HepG2 (cell line): Measurements from ENCODE around the gene NT5C. TPM values are rescaled to one million over a fixed set of nuclear protein-coding genes. Genes with fewer than 3 reads are reported as not detected.
A peak's percentile ranks its signal among the peaks of the same experiment; 100 is the strongest.

ENCODE experiments used
- CBX2 ChIP-seq, 2 experiments: fragments of 200-600 bp in 1 of 2; sonication (generic); formaldehyde crosslinking in 1 of 2; IDR thresholded peaks; 2 replicates each; pipeline versions ENCODE4 v1.7.0 to v1.8.1; 2018 to 2022; ENCODE audit warnings: low read depth in 2 of 2, low read length in 1 of 2, mild to moderate bottlenecking in 1 of 2, missing genetic modification reagents in 1 of 2
- CHD2 ChIP-seq: IDR thresholded peaks from 2 replicates; pipeline ENCODE4 v1.6.1; 2011; ENCODE audit warnings: low read depth, low read length, improper control_type of control experiment
- ESRRA ChIP-seq: sonication (generic); formaldehyde crosslinking; IDR thresholded peaks from 2 replicates; pipeline ENCODE4 v1.5.1; 2020; ENCODE audit warnings: mild to moderate bottlenecking, low read depth, missing genetic modification reagents
- FOXA3 ChIP-seq: IDR thresholded peaks from 2 replicates; pipeline ENCODE4 v1.6.1; 2016; ENCODE audit warnings: missing genetic modification reagents, missing compliant biosample characterization
- HNRNPH1 ChIP-seq: fragments of 200-400 bp; formaldehyde crosslinking; optimal IDR thresholded peaks from 2 replicates; pipeline ENCODE3; 2017; ENCODE audit warnings: mild to moderate bottlenecking, low read depth, low read length
- JUNB ChIP-seq: sonication (generic); formaldehyde crosslinking; IDR thresholded peaks from 2 replicates; pipeline ENCODE4 v1.8.0; 2022; ENCODE audit warnings: missing genetic modification reagents, mild to moderate bottlenecking, borderline replicate concordance
- KLF16 ChIP-seq, 2 experiments: sonication (generic) in 1 of 2; formaldehyde crosslinking in 1 of 2; IDR thresholded peaks; 2 replicates each; pipeline versions ENCODE4 v1.6.1 to v1.8.0; 2016 to 2023; ENCODE audit warnings: missing genetic modification reagents in 2 of 2, missing compliant biosample characterization in 1 of 2
- MIER2 ChIP-seq: IDR thresholded peaks from 2 replicates; pipeline ENCODE4 v1.6.1; 2016; ENCODE audit warnings: missing biosample characterization, missing genetic modification reagents
- NCOA1 ChIP-seq: sonication (generic); formaldehyde crosslinking; IDR thresholded peaks from 2 replicates; pipeline ENCODE4 v1.9.0; 2021; ENCODE audit warnings: missing genetic modification reagents
- NR2F6 ChIP-seq, 2 experiments: IDR thresholded peaks; 2 replicates each; pipeline ENCODE4 v1.6.1; 2016; ENCODE audit warnings: antibody characterized with exemption in 1 of 2, mild to moderate bottlenecking in 1 of 2
- PRPF4 ChIP-seq: fragments of 200-400 bp; formaldehyde crosslinking; IDR thresholded peaks from 2 replicates; pipeline ENCODE4 v1.6.1; 2016; ENCODE audit warnings: low read length, low read depth; ENCODE audit not compliant: poor library complexity, severe bottlenecking
- SRSF1 ChIP-seq: fragments of 200-400 bp; formaldehyde crosslinking; optimal IDR thresholded peaks from 2 replicates; pipeline ENCODE3; 2017; ENCODE audit warnings: mild to moderate bottlenecking, low read depth, low read length, moderate library complexity
- ZNF136 ChIP-seq: sonication (generic); formaldehyde crosslinking; IDR thresholded peaks from 2 replicates; pipeline ENCODE4 v1.8.1; 2022; ENCODE audit warnings: low read depth, mild to moderate bottlenecking, moderate library complexity, missing genetic modification reagents
- ZNF329 ChIP-seq: sonication (generic); formaldehyde crosslinking; IDR thresholded peaks from 2 replicates; pipeline ENCODE4 v1.9.0; 2021; ENCODE audit warnings: low read depth, mild to moderate bottlenecking, missing genetic modification reagents
- ZNF354B ChIP-seq: sonication (generic); formaldehyde crosslinking; IDR thresholded peaks from 2 replicates; pipeline ENCODE4 v1.8.0; 2022; ENCODE audit warnings: mild to moderate bottlenecking, missing genetic modification reagents
- ZNF577 ChIP-seq: sonication (generic); formaldehyde crosslinking; IDR thresholded peaks from 2 replicates; pipeline ENCODE4 v1.4.0; 2020; ENCODE audit warnings: mild to moderate bottlenecking, low read depth, missing genetic modification reagents, borderline replicate concordance
- ZNF747 ChIP-seq: sonication (generic); formaldehyde crosslinking; IDR thresholded peaks from 2 replicates; pipeline ENCODE4 v1.8.1; 2023; ENCODE audit warnings: missing genetic modification reagents, mild to moderate bottlenecking, borderline replicate concordance
- polyA plus RNA-seq, 8 experiments: library from polyadenylated mRNA; depleted of rRNA in 3 of 8; stranded (reverse) in 7 of 8; unstranded in 1 of 8; fragments of >200 nt; fragmentation: Illumina TruSeq in 4 of 8; extraction: Trizol in 4 of 8; gene quantifications; 2 replicates each; pipeline versions ENCODE4 v1.2.1 to v1.2.3, GENCODE V29; 2011 to 2016; ENCODE audit warnings: low read depth in 4 of 8, missing spikeins in 1 of 8, mixed read lengths in 1 of 8; ENCODE audit not compliant: insufficient read depth in 1 of 8
- total RNA-seq, 5 experiments: library from RNA; depleted of rRNA; stranded (reverse); fragments of >200 nt; fragmentation: Illumina TruSeq; extraction: Trizol; gene quantifications; 2 replicates each; pipeline ENCODE4 v1.2.3, GENCODE V29; 2016; ENCODE audit warnings: low read depth in 1 of 5
- TF ChIP-seq, protein P1 (sequence below): sonication (generic); formaldehyde crosslinking; IDR thresholded peaks from 2 replicates; pipeline ENCODE4 v1.4.0; 2020; ENCODE audit warnings: missing genetic modification reagents, borderline replicate concordance
- TF ChIP-seq, protein P2 (sequence below): sonication (generic); formaldehyde crosslinking; IDR thresholded peaks from 2 replicates; pipeline ENCODE4 v1.8.0; 2022; ENCODE audit warnings: mild to moderate bottlenecking, missing genetic modification reagents; ENCODE audit not compliant: insufficient replicate concordance
- TF ChIP-seq, protein P3 (sequence below): sonication (generic); formaldehyde crosslinking; IDR thresholded peaks from 2 replicates; pipeline ENCODE4 v1.4.0; 2020; ENCODE audit warnings: missing genetic modification reagents

The NT5C gene
- total and polyA plus RNA-seq, 2 of the 13 experiments (the other 11 are each of a cell fraction or from before 2014, with no cell fraction given): 42.8 to 48.6 TPM

DNA sequence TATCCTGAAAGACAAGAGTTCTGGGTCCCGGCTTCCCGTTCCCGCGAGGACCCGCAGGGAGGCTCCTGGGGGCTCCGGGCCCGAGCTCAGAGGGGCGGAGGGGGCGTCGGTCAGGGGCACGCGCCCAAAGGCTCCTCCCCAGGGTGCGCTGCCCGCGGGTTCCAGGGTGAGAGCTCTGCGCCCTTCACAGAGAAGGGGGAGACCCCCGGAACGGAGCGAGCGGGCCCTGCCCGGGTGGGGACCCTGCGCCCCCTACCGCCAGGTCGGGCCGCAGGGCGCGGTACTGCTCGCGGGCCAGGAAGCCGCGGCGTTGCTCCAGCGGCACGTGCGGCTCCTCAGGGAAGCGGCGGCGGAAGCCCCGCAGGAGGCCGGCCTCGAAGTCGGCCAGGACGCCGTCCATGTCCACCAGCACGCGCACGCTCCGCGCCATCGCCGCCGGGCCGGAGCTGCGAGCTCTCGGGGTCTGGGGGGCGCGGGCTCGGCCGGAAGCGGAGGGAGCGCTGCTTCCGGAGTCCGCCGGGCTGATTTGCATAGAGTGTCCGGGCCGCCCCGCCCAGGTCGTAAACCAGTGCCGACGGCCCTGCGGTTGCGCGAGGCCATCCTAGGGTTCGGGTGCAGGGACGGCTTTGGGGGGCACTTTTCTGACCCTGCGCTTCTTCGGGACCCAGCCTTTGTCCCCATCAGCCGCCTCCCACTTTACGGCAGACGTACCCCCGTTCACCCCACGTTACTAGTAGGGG is at the start of gene NT5C (continued):
- TF ChIP-seq, protein P1, sequence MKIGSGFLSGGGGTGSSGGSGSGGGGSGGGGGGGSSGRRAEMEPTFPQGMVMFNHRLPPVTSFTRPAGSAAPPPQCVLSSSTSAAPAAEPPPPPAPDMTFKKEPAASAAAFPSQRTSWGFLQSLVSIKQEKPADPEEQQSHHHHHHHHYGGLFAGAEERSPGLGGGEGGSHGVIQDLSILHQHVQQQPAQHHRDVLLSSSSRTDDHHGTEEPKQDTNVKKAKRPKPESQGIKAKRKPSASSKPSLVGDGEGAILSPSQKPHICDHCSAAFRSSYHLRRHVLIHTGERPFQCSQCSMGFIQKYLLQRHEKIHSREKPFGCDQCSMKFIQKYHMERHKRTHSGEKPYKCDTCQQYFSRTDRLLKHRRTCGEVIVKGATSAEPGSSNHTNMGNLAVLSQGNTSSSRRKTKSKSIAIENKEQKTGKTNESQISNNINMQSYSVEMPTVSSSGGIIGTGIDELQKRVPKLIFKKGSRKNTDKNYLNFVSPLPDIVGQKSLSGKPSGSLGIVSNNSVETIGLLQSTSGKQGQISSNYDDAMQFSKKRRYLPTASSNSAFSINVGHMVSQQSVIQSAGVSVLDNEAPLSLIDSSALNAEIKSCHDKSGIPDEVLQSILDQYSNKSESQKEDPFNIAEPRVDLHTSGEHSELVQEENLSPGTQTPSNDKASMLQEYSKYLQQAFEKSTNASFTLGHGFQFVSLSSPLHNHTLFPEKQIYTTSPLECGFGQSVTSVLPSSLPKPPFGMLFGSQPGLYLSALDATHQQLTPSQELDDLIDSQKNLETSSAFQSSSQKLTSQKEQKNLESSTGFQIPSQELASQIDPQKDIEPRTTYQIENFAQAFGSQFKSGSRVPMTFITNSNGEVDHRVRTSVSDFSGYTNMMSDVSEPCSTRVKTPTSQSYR (CRISPR knock-in tag): no peak
- peak in 1 of 2 experiments; percentile 90; a peak in 2 of 4 replicates for TF ChIP-seq KLF16 (CRISPR knock-in tag; IDR thresholded peaks at IDR 0.05)
- TF ChIP-seq ZNF329 (CRISPR knock-in tag): no peak
- TF ChIP-seq HNRNPH1: no peak
- peak; percentile 47; the same call in 1 of the 2 replicates for TF ChIP-seq ZNF354B (CRISPR knock-in tag)
- TF ChIP-seq MIER2 (CRISPR knock-in tag): no peak
- TF ChIP-seq, protein P2, sequence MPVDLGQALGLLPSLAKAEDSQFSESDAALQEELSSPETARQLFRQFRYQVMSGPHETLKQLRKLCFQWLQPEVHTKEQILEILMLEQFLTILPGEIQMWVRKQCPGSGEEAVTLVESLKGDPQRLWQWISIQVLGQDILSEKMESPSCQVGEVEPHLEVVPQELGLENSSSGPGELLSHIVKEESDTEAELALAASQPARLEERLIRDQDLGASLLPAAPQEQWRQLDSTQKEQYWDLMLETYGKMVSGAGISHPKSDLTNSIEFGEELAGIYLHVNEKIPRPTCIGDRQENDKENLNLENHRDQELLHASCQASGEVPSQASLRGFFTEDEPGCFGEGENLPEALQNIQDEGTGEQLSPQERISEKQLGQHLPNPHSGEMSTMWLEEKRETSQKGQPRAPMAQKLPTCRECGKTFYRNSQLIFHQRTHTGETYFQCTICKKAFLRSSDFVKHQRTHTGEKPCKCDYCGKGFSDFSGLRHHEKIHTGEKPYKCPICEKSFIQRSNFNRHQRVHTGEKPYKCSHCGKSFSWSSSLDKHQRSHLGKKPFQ (CRISPR knock-in tag): no peak
- TF ChIP-seq SRSF1: no peak
- TF ChIP-seq PRPF4: no peak
- peak; percentile 75; the same call in 1 of the 2 replicates for TF ChIP-seq CHD2
- no peak for TF ChIP-seq JUNB (CRISPR knock-in tag)
- TF ChIP-seq NR2F6 (IDR thresholded peaks at IDR 0.05): no peak
- no peak for TF ChIP-seq NR2F6 (CRISPR knock-in tag; IDR thresholded peaks at IDR 0.05)
- TF ChIP-seq CBX2 (IDR thresholded peaks at IDR 0.05; ENCODE audit: low read depth, low read length): no peak
- TF ChIP-seq CBX2 (CRISPR knock-in tag; IDR thresholded peaks at IDR 0.05; ENCODE audit: low read depth): 0 out of 2 replicates have a peak, but pooled peaks have one; percentile 35
- TF ChIP-seq NCOA1 (CRISPR knock-in tag): no peak
- no peak; the same call in 1 of the 2 replicates for TF ChIP-seq ZNF136 (CRISPR knock-in tag)
- TF ChIP-seq ESRRA (CRISPR knock-in tag): peak; percentile 27; the same call in 1 of the 2 replicates
- TF ChIP-seq FOXA3 (CRISPR knock-in tag): peak; percentile 32; the same call in 1 of the 2 replicates
- peak; percentile 68; the same call in 1 of the 2 replicates for TF ChIP-seq ZNF747 (CRISPR knock-in tag)
- no peak for TF ChIP-seq ZNF577 (CRISPR knock-in tag)
- TF ChIP-seq, protein P3, sequence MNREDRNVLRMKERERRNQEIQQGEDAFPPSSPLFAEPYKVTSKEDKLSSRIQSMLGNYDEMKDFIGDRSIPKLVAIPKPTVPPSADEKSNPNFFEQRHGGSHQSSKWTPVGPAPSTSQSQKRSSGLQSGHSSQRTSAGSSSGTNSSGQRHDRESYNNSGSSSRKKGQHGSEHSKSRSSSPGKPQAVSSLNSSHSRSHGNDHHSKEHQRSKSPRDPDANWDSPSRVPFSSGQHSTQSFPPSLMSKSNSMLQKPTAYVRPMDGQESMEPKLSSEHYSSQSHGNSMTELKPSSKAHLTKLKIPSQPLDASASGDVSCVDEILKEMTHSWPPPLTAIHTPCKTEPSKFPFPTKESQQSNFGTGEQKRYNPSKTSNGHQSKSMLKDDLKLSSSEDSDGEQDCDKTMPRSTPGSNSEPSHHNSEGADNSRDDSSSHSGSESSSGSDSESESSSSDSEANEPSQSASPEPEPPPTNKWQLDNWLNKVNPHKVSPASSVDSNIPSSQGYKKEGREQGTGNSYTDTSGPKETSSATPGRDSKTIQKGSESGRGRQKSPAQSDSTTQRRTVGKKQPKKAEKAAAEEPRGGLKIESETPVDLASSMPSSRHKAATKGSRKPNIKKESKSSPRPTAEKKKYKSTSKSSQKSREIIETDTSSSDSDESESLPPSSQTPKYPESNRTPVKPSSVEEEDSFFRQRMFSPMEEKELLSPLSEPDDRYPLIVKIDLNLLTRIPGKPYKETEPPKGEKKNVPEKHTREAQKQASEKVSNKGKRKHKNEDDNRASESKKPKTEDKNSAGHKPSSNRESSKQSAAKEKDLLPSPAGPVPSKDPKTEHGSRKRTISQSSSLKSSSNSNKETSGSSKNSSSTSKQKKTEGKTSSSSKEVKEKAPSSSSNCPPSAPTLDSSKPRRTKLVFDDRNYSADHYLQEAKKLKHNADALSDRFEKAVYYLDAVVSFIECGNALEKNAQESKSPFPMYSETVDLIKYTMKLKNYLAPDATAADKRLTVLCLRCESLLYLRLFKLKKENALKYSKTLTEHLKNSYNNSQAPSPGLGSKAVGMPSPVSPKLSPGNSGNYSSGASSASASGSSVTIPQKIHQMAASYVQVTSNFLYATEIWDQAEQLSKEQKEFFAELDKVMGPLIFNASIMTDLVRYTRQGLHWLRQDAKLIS (CRISPR knock-in tag): no peak
